ENCODE results near the gene GON4L. TPM values are rescaled to one million over a fixed set of nuclear protein-coding genes. Genes with fewer than 3 reads are reported as not detected.
"Not testable (repeated sequence)": the region's sequence is repeated elsewhere in the genome, so short reads cannot be mapped to it uniquely, and the experiment has no call there.

Gene GON4L
- total and polyA plus RNA-seq, 11 donors: 10.9 to 38.0 (median 18.5) TPM

- peaks cover 0 to 9% (median 0%) of the 10 kb centered on the region in 9 donors for H3K36me3 ChIP-seq
- DNase-seq: no peak
- H3K4me1 ChIP-seq: peaks cover 0 to 16% (median 6%) of the 10 kb centered on the region in 12 donors
- H3K9me3 ChIP-seq: no peaks in the 10 kb centered on the region
- 95 to 97% (median 96%) methylated on average over 6 of the region's 6 CpGs for WGBS, 4 donors
- H3K27me3 ChIP-seq: no peaks in the 10 kb centered on the region
- H3K27ac ChIP-seq: no peak overlapping the region
- ATAC-seq: no peak
- no peak overlapping the region for H3K4me3 ChIP-seq
- intact Hi-C loops (cut with DNase I): no loop called here
- no peak for TF ChIP-seq POLR2A (IDR thresholded peaks at IDR 0.05)
- no peak for TF ChIP-seq CTCF (IDR thresholded peaks at IDR 0.05)
Observed at GRCh38 chr1:155835548-155835947, 21.5 kb downstream of the GON4L start.

- H3K9me3 ChIP-seq; H3K36me3 ChIP-seq; H3K27me3 ChIP-seq; DNase-seq; H3K27ac ChIP-seq; intact Hi-C loops (cut with DNase I); ATAC-seq; H3K4me3 ChIP-seq: not testable (repeated sequence)
- WGBS, 4 donors: 79 to 86% (median 83%) methylated on average over 9 of the region's 9 CpGs
- H3K4me1 ChIP-seq: peaks cover 0 to 16% (median 6%) of the 10 kb centered on the region in 12 donors
Observed at GRCh38 chr1:155834927-155835399, 22.1 kb downstream of the GON4L start.

- Histone ChIP-seq H3K27ac (peak overlapping the region in 1 of 12 donors; percentile 52), H3K4me3 (no peak overlapping the region), H3K27me3 (no peaks in the 10 kb centered on the region), H3K4me1 (peaks cover 0 to 16% (median 6%) of the 10 kb centered on the region in 12 donors), H3K9me3 (no peaks in the 10 kb centered on the region), H3K36me3 (peaks cover 0 to 11% (median 0%) of the 10 kb centered on the region in 9 donors)
- no peak for TF ChIP-seq CTCF (IDR thresholded peaks at IDR 0.05)
- no peak for TF ChIP-seq POLR2A (IDR thresholded peaks at IDR 0.05)
- peak in 2 of 4 donors; percentile 38 to 44 for ATAC-seq
- WGBS, 4 donors: 91 to 95% (median 94%) methylated on average over 10 to 11 of the region's 11 CpGs
- DNase-seq: no peak
- intact Hi-C loops (cut with DNase I): no loop called here
Observed at GRCh38 chr1:155834296-155834926, 22.6 kb downstream of the GON4L start.

- Histone ChIP-seq H3K4me3 (no peak overlapping the region), H3K27me3 (no peaks in the 10 kb centered on the region), H3K36me3 (peaks cover 0 to 15% (median 0%) of the 10 kb centered on the region in 9 donors), H3K9me3 (no peaks in the 10 kb centered on the region), H3K4me1 (peaks cover 0 to 16% (median 6%) of the 10 kb centered on the region in 12 donors), H3K27ac (peak overlapping the region in 1 of 12 donors; percentile 52)
- no peak for DNase-seq
- TF ChIP-seq POLR2A (IDR thresholded peaks at IDR 0.05) (no peak), CTCF (IDR thresholded peaks at IDR 0.05) (no peak)
- intact Hi-C loops (cut with DNase I): no loop called here
- ATAC-seq: no peak
- WGBS, 4 donors: 90 to 93% (median 92%) methylated on average over 1 of the region's 1 CpG
Observed at GRCh38 chr1:155833665-155834295, 23.2 kb downstream of the GON4L start.

Data from heart left ventricle (tissue), 16 donors.